ENCODE measurements around the gene CCDC188. TPM values are rescaled to one million over a fixed set of nuclear protein-coding genes. Genes with fewer than 3 reads are reported as not detected.

Gene CCDC188
- total RNA-seq, 4 donors from 2014 or later, result 0.28 to 1.8 (median 0.56) TPM; not detected in 1

DNA sequence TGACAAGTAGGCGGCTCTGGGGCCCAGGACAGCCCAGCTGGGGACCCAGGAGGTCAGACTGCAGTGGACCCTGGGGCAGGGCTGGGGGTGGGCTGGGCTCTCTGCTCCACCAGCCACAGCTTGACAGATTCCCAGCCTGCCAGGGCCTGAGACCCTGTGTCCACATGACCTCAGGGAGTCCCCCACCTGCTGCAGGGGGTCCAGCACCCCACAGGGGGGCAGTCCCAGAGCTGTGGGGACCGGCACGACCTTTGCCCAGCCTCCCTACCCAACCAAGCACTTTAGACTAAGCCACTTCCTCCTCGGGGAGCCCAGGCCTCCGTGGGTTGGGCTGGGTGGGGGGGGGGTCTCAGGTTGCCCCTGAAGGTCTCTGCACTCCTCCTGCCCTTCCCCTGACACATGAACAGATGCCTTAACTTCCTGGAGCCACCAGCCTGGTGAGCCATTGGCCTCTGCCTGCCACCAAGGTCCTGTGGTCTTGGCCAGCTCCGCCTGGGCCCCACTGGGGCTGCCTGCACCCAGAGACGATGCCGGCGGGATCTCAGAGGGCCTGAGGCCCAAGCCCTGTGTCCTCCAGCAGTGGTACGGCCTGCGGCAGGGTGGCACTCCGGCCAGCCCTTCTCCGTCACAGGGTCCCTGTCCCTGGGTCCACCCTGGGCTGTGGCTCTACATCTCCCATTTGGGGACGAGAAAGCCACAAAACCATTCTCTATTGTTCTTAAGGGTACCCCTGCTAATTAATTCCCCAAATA is 3.4 kb downstream of the CCDC188 start:
- ATAC-seq (ENCODE audit: low FRiP score) (no peak), DNase-seq (ENCODE audit: low spot score) (no peak)
- TF ChIP-seq, protein P1, sequence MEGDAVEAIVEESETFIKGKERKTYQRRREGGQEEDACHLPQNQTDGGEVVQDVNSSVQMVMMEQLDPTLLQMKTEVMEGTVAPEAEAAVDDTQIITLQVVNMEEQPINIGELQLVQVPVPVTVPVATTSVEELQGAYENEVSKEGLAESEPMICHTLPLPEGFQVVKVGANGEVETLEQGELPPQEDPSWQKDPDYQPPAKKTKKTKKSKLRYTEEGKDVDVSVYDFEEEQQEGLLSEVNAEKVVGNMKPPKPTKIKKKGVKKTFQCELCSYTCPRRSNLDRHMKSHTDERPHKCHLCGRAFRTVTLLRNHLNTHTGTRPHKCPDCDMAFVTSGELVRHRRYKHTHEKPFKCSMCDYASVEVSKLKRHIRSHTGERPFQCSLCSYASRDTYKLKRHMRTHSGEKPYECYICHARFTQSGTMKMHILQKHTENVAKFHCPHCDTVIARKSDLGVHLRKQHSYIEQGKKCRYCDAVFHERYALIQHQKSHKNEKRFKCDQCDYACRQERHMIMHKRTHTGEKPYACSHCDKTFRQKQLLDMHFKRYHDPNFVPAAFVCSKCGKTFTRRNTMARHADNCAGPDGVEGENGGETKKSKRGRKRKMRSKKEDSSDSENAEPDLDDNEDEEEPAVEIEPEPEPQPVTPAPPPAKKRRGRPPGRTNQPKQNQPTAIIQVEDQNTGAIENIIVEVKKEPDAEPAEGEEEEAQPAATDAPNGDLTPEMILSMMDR (IDR thresholded peaks at IDR 0.05), result no peak

DNA sequence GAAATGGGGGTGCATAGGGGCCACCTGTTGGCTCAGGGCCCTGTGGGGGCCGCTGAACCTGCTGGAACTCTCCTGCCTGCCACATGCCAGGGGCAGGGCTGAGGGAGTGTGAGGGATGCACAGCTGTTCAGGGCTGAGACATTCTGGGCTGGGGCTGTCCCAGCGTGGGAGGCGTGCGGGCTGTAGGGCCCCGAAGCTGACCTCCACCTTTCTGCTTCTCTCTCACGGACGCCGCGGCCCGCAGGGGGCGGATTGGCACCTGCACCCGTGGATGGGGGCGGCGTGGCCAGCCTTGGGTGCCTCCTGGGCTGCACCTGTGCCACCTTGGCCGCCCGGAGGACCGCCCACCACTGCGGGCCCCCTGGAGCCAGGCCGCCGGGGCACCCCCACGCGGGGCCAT is 4.1 kb downstream of the CCDC188 start:
- no peak for ATAC-seq (ENCODE audit: low FRiP score)
- DNase-seq (ENCODE audit: low spot score), result no peak
- TF ChIP-seq, protein P1 (IDR thresholded peaks at IDR 0.05), result no peak

DNA sequence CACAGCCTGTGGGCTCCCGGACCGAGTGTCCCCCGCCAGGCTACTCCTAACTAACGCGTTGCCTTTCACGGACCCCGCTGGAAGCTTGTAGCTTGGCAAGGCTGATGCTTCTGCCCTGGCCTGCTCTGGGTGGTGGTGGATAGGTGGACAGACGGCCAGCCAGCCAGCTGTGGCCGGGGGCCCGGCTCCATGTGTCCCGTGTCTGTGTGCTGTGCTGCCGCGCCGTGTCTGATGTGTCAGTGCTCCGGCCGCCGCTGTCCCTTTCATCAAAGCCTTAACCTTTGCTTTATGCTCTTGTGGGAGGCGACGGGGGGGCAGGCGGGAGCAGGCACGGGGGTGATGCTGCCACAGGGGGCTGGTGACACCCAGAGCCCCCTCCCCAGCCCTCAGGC is 5.0 kb downstream of the CCDC188 start:
- ATAC-seq (ENCODE audit: low FRiP score) (no peak), DNase-seq (ENCODE audit: low spot score) (no peak)
- TF ChIP-seq, protein P1 (IDR thresholded peaks at IDR 0.05), result no peak

DNA sequence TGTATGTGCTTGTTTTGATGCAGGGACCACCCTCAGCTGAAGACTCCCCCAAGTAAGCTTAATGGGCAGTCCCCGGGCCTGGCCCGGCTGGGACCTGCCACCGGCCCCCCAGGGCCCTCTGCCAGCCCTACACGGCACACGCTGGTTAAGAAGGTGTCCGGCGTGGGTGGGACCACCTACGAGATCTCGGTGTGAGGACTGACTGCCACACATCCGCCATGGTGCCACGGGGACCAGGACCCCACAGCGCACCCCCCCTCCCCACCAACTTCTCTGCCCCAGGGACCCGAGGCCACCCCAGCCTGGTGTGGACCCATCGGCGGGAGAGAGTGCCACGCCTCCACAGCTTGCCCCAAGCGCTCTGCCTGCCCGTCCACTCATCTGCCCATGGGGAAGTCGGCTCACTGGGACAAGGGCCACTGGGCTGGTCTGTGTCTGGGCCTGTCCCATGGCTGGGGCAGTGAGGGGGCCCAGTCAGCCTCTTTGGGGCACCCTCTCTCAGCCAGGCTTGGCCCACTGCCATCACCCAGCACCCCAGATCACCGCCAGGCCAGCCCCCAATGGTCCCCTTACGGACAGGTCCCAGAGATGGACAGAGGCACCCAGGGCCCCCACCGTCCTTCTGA is 5.5 kb downstream of the CCDC188 start:
- ATAC-seq (ENCODE audit: low FRiP score) (no peak), DNase-seq (ENCODE audit: low spot score) (no peak)
- TF ChIP-seq, protein P1 (IDR thresholded peaks at IDR 0.05), result no peak

DNA sequence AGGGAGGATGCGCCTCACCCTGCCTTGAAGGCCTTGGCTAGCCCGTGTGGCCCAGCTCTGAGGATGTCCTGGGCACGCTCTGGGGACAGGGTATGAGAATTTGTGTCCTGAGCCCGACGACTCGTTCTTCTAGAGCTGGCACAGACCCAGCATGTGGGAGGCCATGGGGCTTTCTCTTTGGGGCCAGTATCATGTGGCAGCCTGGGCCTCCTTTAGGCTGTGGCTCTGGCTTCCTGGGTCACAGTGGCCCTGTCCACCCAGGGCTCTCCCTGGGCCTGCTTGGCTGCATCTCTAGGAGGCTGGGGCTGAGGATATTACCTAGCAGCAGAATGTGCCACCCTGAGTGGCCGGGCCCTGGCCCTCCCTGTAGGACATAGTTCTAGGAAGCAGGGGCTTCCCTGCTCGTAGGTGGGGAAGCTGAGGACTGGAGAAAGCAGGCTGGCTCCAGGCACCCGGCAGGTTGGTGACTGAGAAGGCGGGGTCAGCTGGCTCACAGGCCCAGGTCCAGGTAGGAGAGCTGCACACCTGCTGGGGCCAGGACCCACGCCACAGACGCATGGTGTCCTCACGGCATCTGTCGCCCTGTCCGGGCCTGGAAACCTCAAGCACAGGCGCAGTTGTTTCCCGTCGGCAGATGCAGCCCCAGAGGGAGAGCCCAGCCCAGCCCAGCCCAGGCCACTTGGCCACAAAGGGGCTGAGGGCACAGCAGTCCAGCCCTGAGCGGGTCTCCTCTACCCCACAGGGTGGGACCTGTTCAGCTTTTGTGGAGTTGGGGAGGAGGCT is 6.8 kb downstream of the CCDC188 start:
- DNase-seq (ENCODE audit: low spot score) (no peak), ATAC-seq (ENCODE audit: low FRiP score) (no peak)
- TF ChIP-seq, protein P1 (IDR thresholded peaks at IDR 0.05), result no peak

DNA sequence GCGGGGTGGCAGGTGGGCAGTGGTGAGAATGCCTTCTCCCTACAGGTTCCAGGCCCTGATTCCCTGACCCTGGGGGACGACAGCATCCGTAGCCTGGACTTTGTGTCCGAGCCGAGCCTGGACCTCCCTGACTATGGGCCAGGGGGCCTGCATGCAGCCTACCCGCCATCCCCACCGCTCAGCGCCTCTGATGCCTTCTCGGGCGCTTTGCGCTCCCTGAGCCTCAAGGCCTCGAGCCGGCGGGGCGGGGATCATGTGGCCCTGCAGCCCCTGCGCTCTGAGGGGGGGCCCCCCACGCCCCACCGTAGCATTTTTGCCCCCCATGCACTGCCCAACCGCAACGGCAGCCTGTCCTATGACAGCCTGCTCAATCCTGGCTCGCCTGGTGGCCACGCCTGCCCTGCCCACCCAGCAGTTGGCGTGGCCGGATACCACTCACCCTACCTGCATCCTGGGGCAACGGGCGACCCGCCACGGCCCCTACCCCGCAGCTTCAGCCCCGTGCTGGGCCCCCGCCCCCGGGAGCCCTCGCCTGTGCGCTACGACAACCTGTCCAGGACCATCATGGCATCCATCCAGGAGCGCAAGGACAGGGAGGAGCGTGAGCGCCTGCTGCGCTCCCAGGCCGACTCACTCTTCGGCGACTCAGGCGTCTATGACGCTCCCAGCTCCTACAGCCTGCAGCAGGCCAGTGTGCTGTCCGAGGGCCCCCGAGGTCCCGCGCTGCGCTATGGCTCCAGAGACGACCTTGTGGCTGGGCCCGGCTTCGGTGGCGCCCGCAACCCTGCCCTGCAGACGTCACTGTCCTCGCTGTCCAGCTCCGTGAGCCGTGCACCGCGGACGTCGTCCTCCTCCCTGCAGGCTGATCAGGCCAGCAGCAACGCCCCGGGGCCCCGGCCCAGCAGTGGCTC is 7.9 kb downstream of the CCDC188 start:
- no peak for DNase-seq (ENCODE audit: low spot score)
- TF ChIP-seq, protein P1 (IDR thresholded peaks at IDR 0.05), result no peak
- ATAC-seq (ENCODE audit: low FRiP score), result no peak

All from omental fat pad (tissue), 4 donors.